K562 (cell line): ENCODE results near the gene GARIN6. TPM values are rescaled to one million over a fixed set of nuclear protein-coding genes. Genes with fewer than 3 reads are reported as not detected.

Source experiments
- polyA plus RNA-seq, 8 experiments: library from polyadenylated mRNA; depleted of rRNA in 4 of 8; stranded (reverse) in 5 of 8; unstranded in 3 of 8; fragments of >200 nt; fragmentation: Nextera tagmentation in 2 of 8; fragmentation: Illumina TruSeq in 1 of 8; extraction: Ambion mirVana in 2 of 8; extraction: Trizol in 1 of 8; gene quantifications; 2 replicates each; pipeline versions ENCODE4 v1.2.1 to v1.2.3, GENCODE V29; 2011 to 2014; ENCODE audit warnings: inconsistent platforms in 1 of 8, missing spikeins in 1 of 8
- total RNA-seq, 7 experiments: library from RNA; depleted of rRNA in 6 of 7; stranded (reverse); fragments of >200 nt in 6 of 7; fragmentation: Illumina TruSeq in 2 of 7; extraction: Trizol in 2 of 7; gene quantifications; 2 replicates each; pipeline versions ENCODE4 v1.2.1 to v1.2.3, GENCODE V29; 2011 to 2021; ENCODE audit warnings: low replicate concordance in 1 of 7
- TF ChIP-seq, protein P1 (sequence below), 2 experiments: fragments of 450-650 bp; formaldehyde crosslinking in 1 of 2; IDR thresholded peaks; 2 replicates each; pipeline versions ENCODE4 v1.4.0 to v1.6.1; 2014 to 2020; ENCODE audit warnings: mild to moderate bottlenecking in 2 of 2, borderline replicate concordance in 1 of 2, low read depth in 1 of 2

Gene GARIN6
- total and polyA plus RNA-seq, 9 of the 15 experiments (the other 6 are each of a cell fraction or from before 2014, with no cell fraction given): not detected

- TF ChIP-seq, protein P1, sequence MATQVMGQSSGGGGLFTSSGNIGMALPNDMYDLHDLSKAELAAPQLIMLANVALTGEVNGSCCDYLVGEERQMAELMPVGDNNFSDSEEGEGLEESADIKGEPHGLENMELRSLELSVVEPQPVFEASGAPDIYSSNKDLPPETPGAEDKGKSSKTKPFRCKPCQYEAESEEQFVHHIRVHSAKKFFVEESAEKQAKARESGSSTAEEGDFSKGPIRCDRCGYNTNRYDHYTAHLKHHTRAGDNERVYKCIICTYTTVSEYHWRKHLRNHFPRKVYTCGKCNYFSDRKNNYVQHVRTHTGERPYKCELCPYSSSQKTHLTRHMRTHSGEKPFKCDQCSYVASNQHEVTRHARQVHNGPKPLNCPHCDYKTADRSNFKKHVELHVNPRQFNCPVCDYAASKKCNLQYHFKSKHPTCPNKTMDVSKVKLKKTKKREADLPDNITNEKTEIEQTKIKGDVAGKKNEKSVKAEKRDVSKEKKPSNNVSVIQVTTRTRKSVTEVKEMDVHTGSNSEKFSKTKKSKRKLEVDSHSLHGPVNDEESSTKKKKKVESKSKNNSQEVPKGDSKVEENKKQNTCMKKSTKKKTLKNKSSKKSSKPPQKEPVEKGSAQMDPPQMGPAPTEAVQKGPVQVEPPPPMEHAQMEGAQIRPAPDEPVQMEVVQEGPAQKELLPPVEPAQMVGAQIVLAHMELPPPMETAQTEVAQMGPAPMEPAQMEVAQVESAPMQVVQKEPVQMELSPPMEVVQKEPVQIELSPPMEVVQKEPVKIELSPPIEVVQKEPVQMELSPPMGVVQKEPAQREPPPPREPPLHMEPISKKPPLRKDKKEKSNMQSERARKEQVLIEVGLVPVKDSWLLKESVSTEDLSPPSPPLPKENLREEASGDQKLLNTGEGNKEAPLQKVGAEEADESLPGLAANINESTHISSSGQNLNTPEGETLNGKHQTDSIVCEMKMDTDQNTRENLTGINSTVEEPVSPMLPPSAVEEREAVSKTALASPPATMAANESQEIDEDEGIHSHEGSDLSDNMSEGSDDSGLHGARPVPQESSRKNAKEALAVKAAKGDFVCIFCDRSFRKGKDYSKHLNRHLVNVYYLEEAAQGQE (IDR thresholded peaks at IDR 0.05; ENCODE audit: borderline replicate concordance): 0 out of 2 replicates have a peak, but pooled peaks have one; percentile 12
- TF ChIP-seq, protein P1 (CRISPR knock-in tag; IDR thresholded peaks at IDR 0.05; ENCODE audit: low read depth): no peak
These were observed 28.0 kb upstream of the GARIN6 start (continued) for GRCh38 chr12:99619389-99620158.
